A549 (cell line): Measurements from ENCODE around the gene ITGB2. TPM values are rescaled to one million over a fixed set of nuclear protein-coding genes. Genes with fewer than 3 reads are reported as not detected.

Experiments
- ATAC-seq, 2 experiments: fragments of 200-7000 bp in 1 of 2; fragments of >200 bp in 1 of 2; cut with Nextera tagmentation in 1 of 2; cut with Tn5 transposase in 1 of 2; 3 replicates each; pipeline versions ENCODE4 v1.8.0 to v1.9.1; 2018 to 2020; ENCODE audit warnings: mild to moderate bottlenecking in 1 of 2, moderate library complexity in 1 of 2
- CTCF ChIA-PET: fragments of 300-600 bp; sonication (Branson Sonifier 250); formaldehyde crosslinking; extraction: SDS; loops from one replicate; lab custom pipeline; 2021; ENCODE audit warnings: antibody characterized with exemption, inconsistent platforms; lab: Yijun Ruan, JAX
- POLR2A ChIA-PET: fragments of 350-600 bp; formaldehyde crosslinking; extraction: SDS; loops from one replicate; lab custom pipeline; 2021; ENCODE audit warnings: antibody characterized with exemption, inconsistent platforms; lab: Yijun Ruan, JAX
- DNase-seq, 2 experiments: peaks; one replicate each; pipeline versions ENCODE4 v3.0.0 to v3.0.0-alpha.2; 2011 to 2016; ENCODE audit warnings: low read depth in 1 of 2, low spot score in 1 of 2
- FAIRE-seq: peaks from 2 replicates; lab custom pipeline; 2011; peaks lifted over from hg19 to GRCh38; lab: Jason Lieb, UNC
- H3K27ac ChIP-seq, 2 experiments: fragments of >200 bp; sonication (Bioruptor Twin); formaldehyde crosslinking; 3 replicates each; pipeline ENCODE4 v1.5.1; 2016 to 2017
- H3K4me1 ChIP-seq: fragments of >200 bp; sonication (Bioruptor Twin); formaldehyde crosslinking; 3 replicates; pipeline ENCODE4 v1.6.1; 2016
- H3K4me2 ChIP-seq: fragments of >200 bp; sonication (Bioruptor Twin); formaldehyde crosslinking; 3 replicates; pipeline ENCODE4 v1.6.1; 2016
- H3K4me3 ChIP-seq: fragments of >200 bp; sonication (Bioruptor Twin); formaldehyde crosslinking; 3 replicates; pipeline ENCODE4 v1.5.1; 2016
- H3K9me3 ChIP-seq: fragments of >200 bp; sonication (Bioruptor Twin); formaldehyde crosslinking; 3 replicates; pipeline ENCODE4 v1.6.1; 2016
- EHMT2 ChIP-seq: fragments of 200-600 bp; sonication (generic); IDR thresholded peaks from 2 replicates; pipeline ENCODE4 v1.6.1; 2016; ENCODE audit warnings: antibody characterized with exemption, low read depth, mild to moderate bottlenecking, moderate library complexity
- FOSL2 ChIP-seq, 2 experiments: fragments of 450-650 bp in 1 of 2; fragments of >200 bp in 1 of 2; sonication (Bioruptor Twin) in 1 of 2; formaldehyde crosslinking; IDR thresholded peaks; 2 replicates each; pipeline versions ENCODE4 v1.5.0 to v1.6.1; 2016 to 2020; ENCODE audit warnings: mild to moderate bottlenecking in 1 of 2, moderate library complexity in 1 of 2
- HDAC2 ChIP-seq: fragments of 200-600 bp; sonication (generic); IDR thresholded peaks from 2 replicates; pipeline ENCODE4 v1.6.1; 2016
- HEYL ChIP-seq: fragments of 250-450 bp; sonication (Bioruptor Pico); IDR thresholded peaks from 2 replicates; pipeline ENCODE4 v1.8.0; 2021; ENCODE audit warnings: mild to moderate bottlenecking, moderate library complexity
- HOXA7 ChIP-seq: fragments of 250-450 bp; sonication (Bioruptor Pico); IDR thresholded peaks from 2 replicates; pipeline ENCODE4 v1.5.0; 2020; ENCODE audit warnings: mild to moderate bottlenecking, moderate library complexity
- JUNB ChIP-seq: fragments of >200 bp; sonication (Bioruptor Twin); formaldehyde crosslinking; IDR thresholded peaks from 2 replicates; pipeline ENCODE4 v1.6.1; 2016
- KDM1A ChIP-seq: fragments of 200-600 bp; sonication (generic); IDR thresholded peaks from 2 replicates; pipeline ENCODE4 v1.6.1; 2016; ENCODE audit warnings: low read depth, mild to moderate bottlenecking
- MAFK ChIP-seq: fragments of 450-650 bp; IDR thresholded peaks from 2 replicates; pipeline ENCODE4 v1.6.1; 2014; ENCODE audit not compliant: partially characterized antibody
- NPAS2 ChIP-seq: fragments of 250-450 bp; sonication (Bioruptor Pico); IDR thresholded peaks from 2 replicates; pipeline ENCODE4 v1.8.0; 2022; ENCODE audit warnings: mild to moderate bottlenecking, moderate library complexity, borderline replicate concordance
- PHF8 ChIP-seq: fragments of 200-600 bp; sonication (generic); IDR thresholded peaks from 2 replicates; pipeline ENCODE4 v1.6.1; 2016; ENCODE audit warnings: low read depth, mild to moderate bottlenecking, antibody characterized with exemption, moderate library complexity, borderline replicate concordance
- POLR2A ChIP-seq: IDR thresholded peaks from 2 replicates; pipeline ENCODE4 v1.6.1; 2012; ENCODE audit warnings: mild to moderate bottlenecking, low read length
- RARB ChIP-seq: fragments of 250-450 bp; sonication (Bioruptor Pico); IDR thresholded peaks from 2 replicates; pipeline ENCODE4 v1.8.0; 2021; ENCODE audit warnings: mild to moderate bottlenecking, moderate library complexity
- RNF2 ChIP-seq: fragments of 200-600 bp; sonication (generic); IDR thresholded peaks from 2 replicates; pipeline ENCODE4 v1.6.1; 2016; ENCODE audit warnings: low read depth, mild to moderate bottlenecking, antibody characterized with exemption, moderate library complexity, borderline replicate concordance
- SMC3 ChIP-seq: fragments of >200 bp; sonication (Bioruptor Twin); formaldehyde crosslinking; IDR thresholded peaks from 3 replicates; pipeline ENCODE4 v1.6.1; 2018; ENCODE audit warnings: inconsistent platforms
- ZC3H11A ChIP-seq: fragments of 450-650 bp; IDR thresholded peaks from 2 replicates; pipeline ENCODE4 v1.6.1; 2014; ENCODE audit warnings: antibody characterized with exemption, mild to moderate bottlenecking
- WGBS: methylation state at CpG from one replicate; pipeline ENCODE4 v1.1.6; 2017; ENCODE audit errors: missing lambda C conversion rate; 5-methylcytosine and 5-hydroxymethylcytosine counted together
- polyA plus RNA-seq, 4 experiments: library from polyadenylated mRNA; depleted of rRNA in 3 of 4; stranded (reverse); fragments of >200 nt; fragmentation: RNase III in 1 of 4; extraction: RNeasy Plus Mini Kit Qiagen cat#74134 plus additional on column Dnase treatment in 1 of 4; gene quantifications; 2 replicates in 3 of 4; 3 replicates in 1 of 4; pipeline ENCODE4 v1.2.3, GENCODE V29; 2011 to 2017
- TF ChIP-seq, protein P1 (sequence below): fragments of 250-450 bp; sonication (Bioruptor Pico); IDR thresholded peaks from 2 replicates; pipeline ENCODE4 v1.5.0; 2020; ENCODE audit warnings: low read depth, mild to moderate bottlenecking, moderate library complexity
- TF ChIP-seq, protein P2 (sequence below): fragments of >200 bp; sonication (Bioruptor Twin); formaldehyde crosslinking; IDR thresholded peaks from 3 replicates; pipeline ENCODE4 v1.5.1; 2016
- TF ChIP-seq, protein P3 (sequence below): fragments of >200 bp; sonication (Bioruptor Twin); formaldehyde crosslinking; IDR thresholded peaks from 3 replicates; pipeline ENCODE4 v1.6.1; 2016

Gene ITGB2
- polyA plus RNA-seq, 2 of the 4 experiments (the other 2 are of a cell fraction): 0.46 to 0.59 TPM

DNA sequence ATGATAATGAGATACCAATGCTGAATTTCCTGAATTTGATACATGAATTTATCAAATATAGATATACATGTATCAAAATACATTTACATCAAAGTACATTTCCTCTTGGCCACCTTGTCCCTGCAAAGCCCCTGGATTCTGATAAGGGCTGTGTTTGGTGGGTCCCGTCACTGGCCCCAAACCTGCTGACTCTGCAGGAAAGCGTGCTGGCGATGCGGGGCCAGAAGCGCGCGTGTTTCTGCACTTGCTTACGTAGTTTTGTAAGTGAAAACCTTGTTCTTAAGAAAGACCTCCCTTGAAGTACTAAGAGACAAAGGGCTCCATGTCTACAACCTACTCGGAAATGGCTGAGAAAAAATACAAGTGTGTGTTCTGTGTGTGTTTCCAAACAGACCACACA lies 11.0 kb downstream of the ITGB2 start:
- DNase-seq: no peak
- no peak for FAIRE-seq
- ChIA-PET CTCF (interaction anchor here (1.2 to 1.4 kb wide), 2 partner anchors 109 to 116 kb away, joined by 3 to 4 read pairs; no protein-coding TSS in a partner anchor), POLR2A (no interaction called here)
- no peak overlapping the region for H3K4me3 ChIP-seq
- H3K4me2 ChIP-seq: no peak overlapping the region
- H3K27ac ChIP-seq: peak overlapping the region in 1 of 2 experiments; percentile 87; a peak in 2 of 6 replicates
- 95% methylated on average over 9 of the region's 9 CpGs for WGBS
- peaks cover 35% of the 10 kb centered on the region for H3K4me1 ChIP-seq
- ATAC-seq: no peak
- no peak for TF ChIP-seq EHMT2
- TF ChIP-seq FOSL2 (IDR thresholded peaks at IDR 0.05): no peak
- no peak for TF ChIP-seq FOSL2 (CRISPR knock-in tag; IDR thresholded peaks at IDR 0.05)
- no peak for TF ChIP-seq HOXA7 (CRISPR knock-in tag)
- TF ChIP-seq HEYL (CRISPR knock-in tag): no peak
- TF ChIP-seq, protein P1, sequence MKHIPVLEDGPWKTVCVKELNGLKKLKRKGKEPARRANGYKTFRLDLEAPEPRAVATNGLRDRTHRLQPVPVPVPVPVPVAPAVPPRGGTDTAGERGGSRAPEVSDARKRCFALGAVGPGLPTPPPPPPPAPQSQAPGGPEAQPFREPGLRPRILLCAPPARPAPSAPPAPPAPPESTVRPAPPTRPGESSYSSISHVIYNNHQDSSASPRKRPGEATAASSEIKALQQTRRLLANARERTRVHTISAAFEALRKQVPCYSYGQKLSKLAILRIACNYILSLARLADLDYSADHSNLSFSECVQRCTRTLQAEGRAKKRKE: no peak
- TF ChIP-seq MAFK: peak; percentile 70
- H3K9me3 ChIP-seq: no peaks in the 10 kb centered on the region

DNA sequence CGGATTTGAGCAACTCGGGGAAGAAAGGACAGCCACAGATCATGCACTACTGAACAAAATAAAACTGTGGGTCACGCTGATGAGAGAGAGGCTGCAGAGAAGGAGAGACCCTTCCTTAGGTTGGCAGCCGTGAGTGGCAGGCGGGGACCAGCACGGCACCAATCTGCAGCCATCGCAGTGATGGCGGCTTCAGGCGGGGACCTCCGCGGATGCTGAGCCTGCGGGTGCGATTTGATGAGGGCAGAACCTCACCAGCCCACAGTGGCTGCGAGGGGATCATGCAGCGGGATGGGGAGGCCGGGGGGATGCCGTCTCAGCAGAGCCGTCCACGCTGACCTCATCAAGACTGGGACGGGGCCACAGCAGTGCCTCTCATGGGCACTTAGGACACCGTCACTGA lies 11.8 kb downstream of the ITGB2 start:
- TF ChIP-seq NPAS2 (CRISPR knock-in tag): no peak
- no peak for TF ChIP-seq JUNB
- no peak for TF ChIP-seq SMC3
- no peak for TF ChIP-seq PHF8
- TF ChIP-seq, protein P2, sequence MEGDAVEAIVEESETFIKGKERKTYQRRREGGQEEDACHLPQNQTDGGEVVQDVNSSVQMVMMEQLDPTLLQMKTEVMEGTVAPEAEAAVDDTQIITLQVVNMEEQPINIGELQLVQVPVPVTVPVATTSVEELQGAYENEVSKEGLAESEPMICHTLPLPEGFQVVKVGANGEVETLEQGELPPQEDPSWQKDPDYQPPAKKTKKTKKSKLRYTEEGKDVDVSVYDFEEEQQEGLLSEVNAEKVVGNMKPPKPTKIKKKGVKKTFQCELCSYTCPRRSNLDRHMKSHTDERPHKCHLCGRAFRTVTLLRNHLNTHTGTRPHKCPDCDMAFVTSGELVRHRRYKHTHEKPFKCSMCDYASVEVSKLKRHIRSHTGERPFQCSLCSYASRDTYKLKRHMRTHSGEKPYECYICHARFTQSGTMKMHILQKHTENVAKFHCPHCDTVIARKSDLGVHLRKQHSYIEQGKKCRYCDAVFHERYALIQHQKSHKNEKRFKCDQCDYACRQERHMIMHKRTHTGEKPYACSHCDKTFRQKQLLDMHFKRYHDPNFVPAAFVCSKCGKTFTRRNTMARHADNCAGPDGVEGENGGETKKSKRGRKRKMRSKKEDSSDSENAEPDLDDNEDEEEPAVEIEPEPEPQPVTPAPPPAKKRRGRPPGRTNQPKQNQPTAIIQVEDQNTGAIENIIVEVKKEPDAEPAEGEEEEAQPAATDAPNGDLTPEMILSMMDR: no peak
- TF ChIP-seq, all 56 proteins: peak for 0
- ChIA-PET CTCF (interaction anchor here (1.2 to 1.4 kb wide), 2 partner anchors 108 to 116 kb away, joined by 3 to 4 read pairs; no protein-coding TSS in a partner anchor), POLR2A (no interaction called here)
- no peak overlapping the region for H3K4me2 ChIP-seq
- WGBS: 90% methylated on average over 14 of the region's 21 CpGs
- DNase-seq (no peak), FAIRE-seq (no peak), ATAC-seq (no peak)
- peaks cover 30% of the 10 kb centered on the region for H3K4me1 ChIP-seq
- H3K27ac ChIP-seq: no peak overlapping the region; a peak in 1 of 6 replicates
- no peak overlapping the region for H3K4me3 ChIP-seq
- H3K9me3 ChIP-seq: no peaks in the 10 kb centered on the region

DNA sequence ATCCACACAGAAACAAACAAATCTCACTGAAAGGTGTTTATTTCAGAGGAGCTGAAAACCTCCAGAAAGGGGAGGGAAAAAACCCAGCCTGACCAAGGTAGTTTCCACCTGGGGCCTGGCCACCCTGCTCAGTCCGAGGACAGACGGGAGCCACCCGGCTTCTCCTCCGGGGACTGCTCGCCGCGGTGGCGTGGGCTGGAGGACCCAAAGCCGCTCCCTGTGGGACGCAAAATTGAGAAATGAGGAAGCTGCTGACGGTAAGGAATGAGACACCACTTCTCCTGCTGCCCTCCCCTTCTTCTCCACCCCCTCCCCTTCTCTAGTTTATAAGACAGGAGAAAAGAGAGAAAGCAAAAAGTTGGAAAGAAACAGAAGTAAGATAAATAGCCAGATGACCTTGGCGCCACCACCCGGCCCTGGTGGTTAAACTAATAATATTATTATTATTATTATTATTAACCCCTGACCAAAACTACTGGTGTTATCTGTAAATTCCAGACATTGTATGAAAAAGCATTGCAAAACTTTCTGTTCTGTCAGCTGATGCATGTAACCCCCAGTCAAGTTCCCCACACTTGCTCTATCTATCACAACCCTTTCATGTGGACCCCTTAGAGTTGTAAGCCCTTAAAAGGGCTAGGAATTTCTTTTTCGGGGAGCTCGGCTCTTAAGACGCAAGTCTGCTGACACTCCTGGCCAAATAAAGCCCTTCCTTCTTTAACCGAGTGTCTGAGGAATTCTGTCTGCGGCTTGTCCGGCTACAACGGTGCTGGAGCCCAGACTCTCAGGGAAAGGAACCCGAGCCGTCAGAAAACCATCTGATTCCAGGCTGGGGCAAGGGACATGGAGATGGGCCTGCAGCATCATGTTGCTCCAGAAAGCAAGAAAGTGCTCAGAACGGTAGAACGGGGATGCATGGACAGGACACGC lies 12.5 kb downstream of the ITGB2 start:
- Histone ChIP-seq H3K27ac (peak overlapping the region in 1 of 2 experiments; percentile 61; a peak in 2 of 6 replicates), H3K4me1 (peaks cover 23% of the 10 kb centered on the region), H3K4me3 (no peak overlapping the region), H3K4me2 (no peak overlapping the region), H3K9me3 (no peaks in the 10 kb centered on the region)
- DNase-seq (no peak), FAIRE-seq (no peak), ATAC-seq (no peak)
- 81% methylated on average over 19 of the region's 25 CpGs for WGBS
- ChIA-PET CTCF (interaction anchor here (0.8 to 3.7 kb wide), 5 partner anchors 10 to 115 kb away, joined by 3 to 24 read pairs (median 3); no protein-coding TSS in a partner anchor), POLR2A (interaction anchor here (1.2 kb wide), 1 partner anchor 35 kb away, joined by 3 read pairs; the partner anchor contains the start of gene PTTG1IP)
- TF ChIP-seq KDM1A (no peak), RNF2 (no peak), RARB (no peak), ZC3H11A (no peak), POLR2A (no peak), FOSL2 (IDR thresholded peaks at IDR 0.05) (no peak), FOSL2 (CRISPR knock-in tag; IDR thresholded peaks at IDR 0.05) (no peak), HDAC2 (no peak)
- TF ChIP-seq, protein P3, sequence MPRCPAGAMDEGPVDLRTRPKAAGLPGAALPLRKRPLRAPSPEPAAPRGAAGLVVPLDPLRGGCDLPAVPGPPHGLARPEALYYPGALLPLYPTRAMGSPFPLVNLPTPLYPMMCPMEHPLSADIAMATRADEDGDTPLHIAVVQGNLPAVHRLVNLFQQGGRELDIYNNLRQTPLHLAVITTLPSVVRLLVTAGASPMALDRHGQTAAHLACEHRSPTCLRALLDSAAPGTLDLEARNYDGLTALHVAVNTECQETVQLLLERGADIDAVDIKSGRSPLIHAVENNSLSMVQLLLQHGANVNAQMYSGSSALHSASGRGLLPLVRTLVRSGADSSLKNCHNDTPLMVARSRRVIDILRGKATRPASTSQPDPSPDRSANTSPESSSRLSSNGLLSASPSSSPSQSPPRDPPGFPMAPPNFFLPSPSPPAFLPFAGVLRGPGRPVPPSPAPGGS: no peak
